Erythroblast (primary cell): Measurements from ENCODE around the gene SMARCB1.

Experiments used
- GATA1 ChIP-seq: IDR thresholded peaks from 2 replicates; pipeline ENCODE4 v1.6.1; 2011; ENCODE audit warnings: low read depth, mild to moderate bottlenecking, control low read depth, low read length, moderate library complexity
- POLR2A ChIP-seq: IDR thresholded peaks from 2 replicates; pipeline ENCODE4 v1.6.1; 2011; ENCODE audit warnings: mild to moderate bottlenecking, low read length

GRCh38 chr22:23844739-23845202 lies 58.0 kb downstream of the SMARCB1 start:
- no peak for TF ChIP-seq POLR2A
- TF ChIP-seq GATA1 = no peak
